Measurements from ENCODE around the gene EPN2. TPM values are rescaled to one million over a fixed set of nuclear protein-coding genes. Genes with fewer than 3 reads are reported as not detected.

Gene EPN2
- total RNA-seq, 2 experiments from 2014 or later = 9.0 to 12.0 TPM

- intact Hi-C loops (cut with micrococcal nuclease) = loop anchor here (5.0 kb wide), 2 partner anchors 144 to 404 kb away; no protein-coding TSS in a partner anchor
- H3K4me1 Mint-ChIP-seq (ENCODE audit: low read depth) = peaks cover 8% of the 10 kb centered on the region
- POLR2A ChIA-PET = interaction anchor here (1.1 to 1.5 kb wide), 3 partner anchors 14 to 85 kb away, joined by 3 to 14 read pairs (median 4); partner anchors contain the start of gene MAPK7
- no peaks in the 10 kb centered on the region for H3K36me3 Mint-ChIP-seq
- H3K27ac Mint-ChIP-seq = no peak overlapping the region
- no peaks in the 10 kb centered on the region for H3K9me3 Mint-ChIP-seq
- H3K27me3 Mint-ChIP-seq = peaks cover 4% of the 10 kb centered on the region
- CTCF ChIA-PET = interaction anchor here (0.7 to 5.9 kb wide), 42 partner anchors 8 to 412 kb away, joined by 3 to 164 read pairs (median 7); partner anchors contain the start of genes ALDH3A2, MAPK7 and RNF112
- no peak for DNase-seq
- H3K4me3 Mint-ChIP-seq = no peak overlapping the region
Observed at GRCh38 chr17:19363460-19364035, 126.4 kb downstream of the EPN2 start.

GRCh38 chr17:19364699-19365498 is 127.7 kb downstream of the EPN2 start:
- no peak overlapping the region for H3K27ac Mint-ChIP-seq
- H3K4me3 Mint-ChIP-seq = no peak overlapping the region
- POLR2A ChIA-PET = interaction anchor here (1.8 kb wide), 1 partner anchor 13 kb away, joined by 6 read pairs; the partner anchor contains the start of gene MAPK7
- no peaks in the 10 kb centered on the region for H3K9me3 Mint-ChIP-seq
- DNase-seq = no peak
- no peaks in the 10 kb centered on the region for H3K27me3 Mint-ChIP-seq
- intact Hi-C loops (cut with micrococcal nuclease) = loop anchor here (5.0 kb wide), 2 partner anchors 142 to 402 kb away; no protein-coding TSS in a partner anchor
- CTCF ChIA-PET = interaction anchor here (1.0 to 5.9 kb wide), 4 partner anchors 11 to 398 kb away, joined by 3 to 164 read pairs (median 46); partner anchors contain the start of gene MAPK7
- H3K4me1 Mint-ChIP-seq (ENCODE audit: low read depth) = peaks cover 19% of the 10 kb centered on the region
- H3K36me3 Mint-ChIP-seq = no peaks in the 10 kb centered on the region

- ChIA-PET POLR2A (interaction anchor here (1.8 kb wide), 1 partner anchor 12 kb away, joined by 6 read pairs; the partner anchor contains the start of gene MAPK7), CTCF (interaction anchor here (1.9 to 5.9 kb wide), 3 partner anchors 13 to 397 kb away, joined by 11 to 164 read pairs (median 82); partner anchors contain the start of gene MAPK7)
- H3K9me3 Mint-ChIP-seq = no peaks in the 10 kb centered on the region
- intact Hi-C loops (cut with micrococcal nuclease) = no loop called here
- no peaks in the 10 kb centered on the region for H3K36me3 Mint-ChIP-seq
- peaks cover 24% of the 10 kb centered on the region for H3K4me1 Mint-ChIP-seq (ENCODE audit: low read depth)
- no peak overlapping the region for H3K27ac Mint-ChIP-seq
- H3K27me3 Mint-ChIP-seq = no peaks in the 10 kb centered on the region
- no peak overlapping the region for H3K4me3 Mint-ChIP-seq
- no peak for DNase-seq
Observed at GRCh38 chr17:19365499-19365817, 128.3 kb downstream of the EPN2 start.

- Mint-ChIP-seq H3K4me1 (ENCODE audit: low read depth) (peaks cover 30% of the 10 kb centered on the region), H3K27ac (no peak overlapping the region), H3K36me3 (no peaks in the 10 kb centered on the region), H3K4me3 (no peak overlapping the region), H3K9me3 (no peaks in the 10 kb centered on the region), H3K27me3 (no peaks in the 10 kb centered on the region)
- no peak for DNase-seq
- ChIA-PET POLR2A (interaction anchor here (1.8 kb wide), 1 partner anchor 12 kb away, joined by 6 read pairs; the partner anchor contains the start of gene MAPK7), CTCF (interaction anchor here (1.9 to 5.9 kb wide), 3 partner anchors 12 to 397 kb away, joined by 11 to 164 read pairs (median 82); partner anchors contain the start of gene MAPK7)
- intact Hi-C loops (cut with micrococcal nuclease) = no loop called here
Observed at GRCh38 chr17:19365833-19366636, 128.9 kb downstream of the EPN2 start.

DNA sequence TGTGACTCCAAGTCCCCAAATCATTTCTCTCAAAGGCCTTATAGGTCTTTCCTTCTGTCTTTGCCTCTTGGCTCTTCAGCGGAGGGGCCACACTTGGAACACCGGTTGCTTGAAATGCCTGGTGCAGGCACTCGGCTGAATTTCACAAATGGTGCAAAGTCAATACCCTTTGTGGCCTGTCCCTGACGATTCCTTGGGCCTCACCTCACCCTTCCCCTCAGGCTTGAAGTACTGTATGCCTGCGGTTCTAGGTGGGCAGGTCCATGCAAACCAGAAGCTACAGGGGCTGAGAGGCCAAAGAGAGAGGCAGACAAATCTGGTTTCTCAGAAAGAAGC is 129.4 kb downstream of the EPN2 start:
- DNase-seq = no peak
- POLR2A ChIA-PET = no interaction called here
- H3K4me1 Mint-ChIP-seq (ENCODE audit: low read depth) = peaks cover 31% of the 10 kb centered on the region
- H3K27me3 Mint-ChIP-seq = no peaks in the 10 kb centered on the region
- intact Hi-C loops (cut with micrococcal nuclease) = no loop called here
- no peak overlapping the region for H3K27ac Mint-ChIP-seq
- no peaks in the 10 kb centered on the region for H3K36me3 Mint-ChIP-seq
- H3K4me3 Mint-ChIP-seq = no peak overlapping the region
- CTCF ChIA-PET = interaction anchor here (4.9 kb wide), 1 partner anchor 12 kb away, joined by 82 read pairs; the partner anchor contains the start of gene MAPK7
- no peaks in the 10 kb centered on the region for H3K9me3 Mint-ChIP-seq

- no peak overlapping the region for H3K27ac Mint-ChIP-seq
- intact Hi-C loops (cut with micrococcal nuclease) = no loop called here
Observed at GRCh38 chr17:19368229-19368628, 131.1 kb downstream of the EPN2 start.

DNA sequence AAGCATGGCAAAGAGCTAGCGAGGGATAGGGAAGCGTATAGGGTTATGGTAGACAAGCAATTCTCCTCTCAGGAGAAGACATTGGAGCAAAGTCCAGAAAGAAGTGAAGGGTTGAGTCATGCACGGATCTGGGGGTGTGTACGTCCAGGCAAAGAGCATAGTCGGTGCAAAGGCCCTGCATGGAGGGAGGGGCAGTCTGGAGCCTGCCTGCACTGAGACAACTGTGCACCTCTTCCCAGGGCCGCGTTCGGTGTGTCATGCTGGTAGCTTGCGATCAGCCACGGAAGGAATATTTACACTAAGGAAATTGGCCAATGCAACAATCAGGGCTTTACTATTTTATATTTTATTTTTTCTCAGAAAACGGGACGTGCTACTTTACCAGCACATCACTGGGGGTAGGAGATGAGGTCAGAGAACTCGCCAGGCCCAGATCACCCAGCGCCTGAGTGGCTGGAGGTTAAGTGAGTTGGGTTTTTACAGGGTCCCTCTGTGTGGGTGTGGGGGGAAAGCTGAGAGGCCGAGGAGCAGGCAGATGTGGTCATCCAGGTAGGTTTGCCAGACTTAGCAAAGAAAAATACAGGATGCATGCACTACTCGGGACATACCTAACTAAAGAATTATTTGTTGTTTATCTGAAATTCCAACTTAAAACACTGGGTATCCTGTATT is 132.1 kb downstream of the EPN2 start:
- Mint-ChIP-seq H3K27me3 (no peaks in the 10 kb centered on the region), H3K4me3 (no peak overlapping the region), H3K27ac (no peak overlapping the region), H3K4me1 (ENCODE audit: low read depth) (peaks cover 37% of the 10 kb centered on the region), H3K9me3 (no peaks in the 10 kb centered on the region), H3K36me3 (no peaks in the 10 kb centered on the region)
- intact Hi-C loops (cut with micrococcal nuclease) = no loop called here
- no peak for DNase-seq
- CTCF ChIA-PET = interaction anchor here (1.5 kb wide), 1 partner anchor 77 kb away, joined by 3 read pairs; no protein-coding TSS in a partner anchor
- POLR2A ChIA-PET = no interaction called here

More at GRCh38 chr17:19368229-19368628, 131.1 kb downstream of the EPN2 start:
- Mint-ChIP-seq H3K4me3 (no peak overlapping the region), H3K4me1 (ENCODE audit: low read depth) (peaks cover 37% of the 10 kb centered on the region), H3K9me3 (no peaks in the 10 kb centered on the region), H3K36me3 (no peaks in the 10 kb centered on the region), H3K27me3 (no peaks in the 10 kb centered on the region)
- ChIA-PET POLR2A (no interaction called here), CTCF (no interaction called here)
- DNase-seq = no peak

- intact Hi-C loops (cut with micrococcal nuclease) = no loop called here
- no peaks in the 10 kb centered on the region for H3K9me3 Mint-ChIP-seq
- CTCF ChIA-PET = interaction anchor here (0.7 to 1.5 kb wide), 2 partner anchors 77 to 407 kb away, joined by 3 read pairs; no protein-coding TSS in a partner anchor
- H3K4me1 Mint-ChIP-seq (ENCODE audit: low read depth) = peaks cover 37% of the 10 kb centered on the region
- H3K27ac Mint-ChIP-seq = peak overlapping the region; percentile 55
- DNase-seq = peak; percentile 43
- POLR2A ChIA-PET = no interaction called here
- no peaks in the 10 kb centered on the region for H3K27me3 Mint-ChIP-seq
- no peak overlapping the region for H3K4me3 Mint-ChIP-seq
- H3K36me3 Mint-ChIP-seq = no peaks in the 10 kb centered on the region
Observed at GRCh38 chr17:19369846-19370492, 132.8 kb downstream of the EPN2 start.

DNA sequence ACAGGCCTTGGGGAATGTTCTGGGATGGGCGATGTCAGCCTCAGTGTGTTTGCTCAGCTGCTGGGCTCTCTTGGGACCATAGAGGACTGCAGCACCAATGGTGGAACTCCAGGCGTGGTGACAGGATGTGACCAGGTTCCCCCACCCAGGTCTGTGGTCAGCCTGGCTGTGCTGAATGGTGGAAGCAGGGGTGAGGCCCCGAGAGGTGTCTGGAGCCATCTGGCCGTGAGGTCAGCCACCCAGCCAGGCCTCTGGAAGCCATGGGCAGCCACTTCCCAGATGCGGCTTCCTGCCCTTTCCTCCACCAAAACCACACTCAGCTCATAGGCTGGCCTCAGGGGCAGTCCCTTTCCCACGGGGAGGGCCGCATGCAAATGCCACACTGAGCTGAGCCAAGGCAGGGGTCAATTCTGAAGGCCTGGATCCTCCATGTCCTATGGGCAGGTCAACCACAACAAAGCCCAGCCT is 133.4 kb downstream of the EPN2 start:
- Mint-ChIP-seq H3K9me3 (no peaks in the 10 kb centered on the region), H3K36me3 (no peaks in the 10 kb centered on the region), H3K27ac (peak overlapping the region; percentile 55), H3K4me3 (no peak overlapping the region), H3K27me3 (no peaks in the 10 kb centered on the region), H3K4me1 (ENCODE audit: low read depth) (peaks cover 37% of the 10 kb centered on the region)
- intact Hi-C loops (cut with micrococcal nuclease) = no loop called here
- ChIA-PET CTCF (interaction anchor here (0.7 to 1.5 kb wide), 2 partner anchors 76 to 407 kb away, joined by 3 read pairs; no protein-coding TSS in a partner anchor), POLR2A (no interaction called here)
- peak; percentile 48 for DNase-seq

DNA sequence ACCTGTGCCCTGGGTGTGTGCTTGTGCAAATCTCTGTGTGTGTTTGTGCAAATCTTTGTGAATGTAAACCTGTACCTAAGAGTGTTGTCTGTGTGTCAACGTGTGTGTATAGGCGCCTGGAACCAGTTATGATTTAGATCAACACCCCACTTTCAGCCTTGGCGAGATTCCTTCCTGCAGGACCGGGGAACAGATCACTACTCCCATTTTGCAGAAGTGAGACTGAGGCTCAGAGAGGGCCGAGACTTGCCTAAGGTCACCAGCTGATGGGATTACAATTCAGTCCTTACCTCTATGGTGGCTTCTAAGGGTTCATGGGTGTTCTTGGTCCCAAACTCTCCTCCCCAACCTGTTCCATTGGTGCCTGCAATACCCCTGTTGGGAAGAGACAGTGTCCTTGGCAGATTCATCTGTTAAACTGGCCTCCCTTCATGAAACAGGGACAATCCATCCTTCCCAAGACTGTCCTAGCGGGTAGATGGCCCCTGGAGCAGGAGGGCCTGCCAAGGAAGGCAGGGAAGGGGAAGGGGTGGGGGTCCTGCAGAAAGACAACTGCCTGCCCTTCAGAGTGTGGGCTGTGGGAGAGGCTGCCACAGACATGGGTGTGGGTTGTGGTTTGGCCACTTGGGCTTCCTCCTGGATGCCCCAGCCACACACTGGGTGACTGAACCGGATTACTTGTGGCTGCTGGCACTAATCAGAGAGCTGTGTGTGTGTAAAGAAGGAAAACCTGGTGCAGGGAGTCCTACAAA is 134.3 kb downstream of the EPN2 start:
- no peak overlapping the region for H3K27ac Mint-ChIP-seq
- H3K36me3 Mint-ChIP-seq = no peaks in the 10 kb centered on the region
- CTCF ChIA-PET = interaction anchor here (0.7 to 1.8 kb wide), 2 partner anchors 9 to 76 kb away, joined by 4 to 9 read pairs; partner anchors contain the start of gene B9D1
- intact Hi-C loops (cut with micrococcal nuclease) = no loop called here
- no peak overlapping the region for H3K4me3 Mint-ChIP-seq
- no peaks in the 10 kb centered on the region for H3K9me3 Mint-ChIP-seq
- POLR2A ChIA-PET = no interaction called here
- DNase-seq = no peak
- H3K4me1 Mint-ChIP-seq (ENCODE audit: low read depth) = peaks cover 43% of the 10 kb centered on the region
- no peaks in the 10 kb centered on the region for H3K27me3 Mint-ChIP-seq

Data from activated CD4-positive, alpha-beta memory T cell treated with anti-CD3 and anti-CD28 coated beads for 36 hours (primary cell).